Activated CD8-positive, alpha-beta T cell treated with anti-CD3 and anti-CD28 coated beads for 36 hours (primary cell): ENCODE data around the gene WDR1. TPM values are rescaled to one million over a fixed set of nuclear protein-coding genes. Genes with fewer than 3 reads are reported as not detected.

Source experiments
- ATAC-seq: fragments of 200-7000 bp; cut with Tn5 transposase; one replicate; pipeline ENCODE4 v1.10.0; 2021; ENCODE audit warnings: mild to moderate bottlenecking, moderate library complexity
- CTCF ChIA-PET: fragments of 350-600 bp; sonication (Branson Sonifier 250); formaldehyde crosslinking; loops from one replicate; lab custom pipeline; 2021; ENCODE audit warnings: antibody characterized with exemption; lab: Charles Lee
- POLR2A ChIA-PET: fragments of 350-600 bp; sonication (Branson Sonifier 250); formaldehyde crosslinking; loops from one replicate; lab custom pipeline; 2021; ENCODE audit warnings: antibody characterized with exemption; lab: Charles Lee
- DNase-seq: peaks from one replicate; pipeline ENCODE4 v3.0.0-alpha.2; 2020
- H3K27ac Mint-ChIP-seq: one replicate; pipeline ENCODE4 v1.8.0; 2021; ENCODE audit warnings: mild to moderate bottlenecking, mixed read lengths
- H3K27me3 Mint-ChIP-seq: one replicate; pipeline ENCODE4 v1.8.0; 2021; ENCODE audit warnings: mixed read lengths
- H3K36me3 Mint-ChIP-seq: one replicate; pipeline ENCODE4 v1.8.0; 2021; ENCODE audit warnings: low read depth, mixed read lengths
- H3K4me1 Mint-ChIP-seq: one replicate; pipeline ENCODE4 v1.8.0; 2021; ENCODE audit warnings: low read depth, mixed read lengths
- H3K4me3 Mint-ChIP-seq: one replicate; pipeline ENCODE4 v1.8.0; 2021; ENCODE audit warnings: mild to moderate bottlenecking, moderate library complexity, mixed read lengths
- H3K9me3 Mint-ChIP-seq: one replicate; pipeline ENCODE4 v1.8.0; 2021; ENCODE audit warnings: mixed read lengths
- intact Hi-C: fragments of 100-400 bp; cut with micrococcal nuclease; formaldehyde crosslinking; loops from one replicate; pipeline ENCODE4 v1.10.0; 2022
- total RNA-seq, 2 experiments: library from RNA; stranded (reverse); gene quantifications; one replicate each; pipeline ENCODE4 v1.2.3, GENCODE V29; 2021
- TF ChIP-seq, protein P1 (sequence below): fragments of 200-600 bp; IDR thresholded peaks from one replicate; pipeline ENCODE4 v1.8.0; 2022; ENCODE audit warnings: antibody characterized with exemption, mild to moderate bottlenecking

WDR1 gene
- total RNA-seq, 2 experiments from 2014 or later, result 390 to 393 TPM

DNA sequence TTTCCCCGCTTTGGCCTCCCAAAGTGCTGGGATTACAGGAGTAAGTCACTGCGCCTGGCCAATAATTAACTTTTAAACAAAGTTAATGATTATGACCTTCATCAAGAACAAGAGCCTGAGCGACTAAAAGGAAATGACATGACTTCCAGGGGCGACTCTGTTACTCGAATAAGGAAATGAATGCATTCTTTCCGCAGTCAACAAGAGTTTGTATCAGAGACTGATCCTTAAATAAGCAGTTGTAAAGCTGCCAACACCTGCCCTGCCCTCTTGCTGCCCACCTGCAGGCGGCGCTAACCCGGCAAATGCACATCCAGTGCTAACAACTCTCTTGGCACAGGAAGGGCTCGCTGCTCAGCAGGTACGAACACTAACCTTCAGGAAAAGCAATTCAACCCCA, 27.3 kb downstream of the WDR1 start:
- DNase-seq (no peak), ATAC-seq (no peak)
- Mint-ChIP-seq H3K27ac (peak overlapping the region; percentile 64), H3K4me3 (no peak overlapping the region), H3K9me3 (no peaks in the 10 kb centered on the region), H3K36me3 (peaks cover 79% of the 10 kb centered on the region), H3K4me1 (peaks cover 38% of the 10 kb centered on the region), H3K27me3 (no peaks in the 10 kb centered on the region)
- ChIA-PET CTCF (interaction anchor here (0.6 to 1.8 kb wide), 3 partner anchors 34 to 62 kb away, joined by 3 to 4 read pairs (median 4); no protein-coding TSS in a partner anchor), POLR2A (interaction anchor here (1.6 to 18.7 kb wide), 2 partner anchors 17 to 21 kb away, joined by 4 to 403 read pairs; partner anchors contain the start of gene WDR1)
- TF ChIP-seq, protein P1, sequence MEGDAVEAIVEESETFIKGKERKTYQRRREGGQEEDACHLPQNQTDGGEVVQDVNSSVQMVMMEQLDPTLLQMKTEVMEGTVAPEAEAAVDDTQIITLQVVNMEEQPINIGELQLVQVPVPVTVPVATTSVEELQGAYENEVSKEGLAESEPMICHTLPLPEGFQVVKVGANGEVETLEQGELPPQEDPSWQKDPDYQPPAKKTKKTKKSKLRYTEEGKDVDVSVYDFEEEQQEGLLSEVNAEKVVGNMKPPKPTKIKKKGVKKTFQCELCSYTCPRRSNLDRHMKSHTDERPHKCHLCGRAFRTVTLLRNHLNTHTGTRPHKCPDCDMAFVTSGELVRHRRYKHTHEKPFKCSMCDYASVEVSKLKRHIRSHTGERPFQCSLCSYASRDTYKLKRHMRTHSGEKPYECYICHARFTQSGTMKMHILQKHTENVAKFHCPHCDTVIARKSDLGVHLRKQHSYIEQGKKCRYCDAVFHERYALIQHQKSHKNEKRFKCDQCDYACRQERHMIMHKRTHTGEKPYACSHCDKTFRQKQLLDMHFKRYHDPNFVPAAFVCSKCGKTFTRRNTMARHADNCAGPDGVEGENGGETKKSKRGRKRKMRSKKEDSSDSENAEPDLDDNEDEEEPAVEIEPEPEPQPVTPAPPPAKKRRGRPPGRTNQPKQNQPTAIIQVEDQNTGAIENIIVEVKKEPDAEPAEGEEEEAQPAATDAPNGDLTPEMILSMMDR, result no peak
- intact Hi-C loops, result no loop called here

- Mint-ChIP-seq H3K27me3 (no peaks in the 10 kb centered on the region), H3K4me3 (no peak overlapping the region), H3K4me1 (peaks cover 28% of the 10 kb centered on the region), H3K36me3 (peaks cover 75% of the 10 kb centered on the region), H3K27ac (peak overlapping the region; percentile 30), H3K9me3 (no peaks in the 10 kb centered on the region)
- TF ChIP-seq, protein P1, result no peak
- POLR2A ChIA-PET, result interaction anchor here (0.6 to 18.7 kb wide), 3 partner anchors 9 to 22 kb away, joined by 3 to 403 read pairs (median 4); partner anchors contain the start of gene WDR1
- DNase-seq, result no peak
- CTCF ChIA-PET, result interaction anchor here (0.6 to 1.8 kb wide), 3 partner anchors 13 to 55 kb away, joined by 3 to 4 read pairs (median 3); no protein-coding TSS in a partner anchor
- intact Hi-C loops, result no loop called here
- ATAC-seq, result no peak
These were observed 28.2 kb downstream of the WDR1 start for GRCh38 chr4:10088135-10089010.

- H3K36me3 Mint-ChIP-seq, result peaks cover 69% of the 10 kb centered on the region
- peaks cover 17% of the 10 kb centered on the region for H3K4me1 Mint-ChIP-seq
- intact Hi-C loops, result no loop called here
- H3K4me3 Mint-ChIP-seq, result no peak overlapping the region
- DNase-seq, result no peak
- ChIA-PET POLR2A (interaction anchor here (0.6 to 18.7 kb wide), 2 partner anchors 10 to 23 kb away, joined by 3 to 403 read pairs; partner anchors contain the start of gene WDR1), CTCF (no interaction called here)
- peak overlapping the region; percentile 57 for H3K27ac Mint-ChIP-seq
- TF ChIP-seq, protein P1, result no peak
- no peaks in the 10 kb centered on the region for H3K9me3 Mint-ChIP-seq
- H3K27me3 Mint-ChIP-seq, result no peaks in the 10 kb centered on the region
- ATAC-seq, result no peak
These were observed 29.3 kb downstream of the WDR1 start for GRCh38 chr4:10087152-10087791.

GRCh38 chr4:10086506-10087120, 30.0 kb downstream of the WDR1 start:
- intact Hi-C loops, result no loop called here

More at GRCh38 chr4:10086506-10087120, 30.0 kb downstream of the WDR1 start:
- ChIA-PET POLR2A (interaction anchor here (2.1 to 18.7 kb wide), 2 partner anchors 24 to 46 kb away, joined by 5 to 403 read pairs; partner anchors contain the start of gene WDR1), CTCF (no interaction called here)
- H3K4me1 Mint-ChIP-seq, result peaks cover 11% of the 10 kb centered on the region
- no peaks in the 10 kb centered on the region for H3K9me3 Mint-ChIP-seq
- TF ChIP-seq, protein P1, result no peak
- no peak for DNase-seq
- no peak overlapping the region for H3K4me3 Mint-ChIP-seq
- H3K27me3 Mint-ChIP-seq, result no peaks in the 10 kb centered on the region
- H3K27ac Mint-ChIP-seq, result peak overlapping the region; percentile 57
- peaks cover 66% of the 10 kb centered on the region for H3K36me3 Mint-ChIP-seq
- no peak for ATAC-seq
